CD14-positive monocyte (primary cell): ENCODE data around the gene MAD1L1. TPM values are rescaled to one million over a fixed set of nuclear protein-coding genes. Genes with fewer than 3 reads are reported as not detected.

ENCODE experiments used
- DNase-seq, 3 donors: peaks; one replicate each; pipeline ENCODE4 v3.0.0-alpha.2; 2011 to 2022
- H2AFZ ChIP-seq: 2 replicates; pipeline ENCODE4 v1.6.0; 2012; ENCODE audit warnings: mild to moderate bottlenecking, low read depth, low read length, inconsistent platforms; ENCODE audit not compliant: insufficient read depth, poor library complexity, severe bottlenecking
- H3K27ac ChIP-seq, 2 donors: 1 replicate in 1 of 2; 2 replicates in 1 of 2; pipeline ENCODE4 v1.5.1; 2012 to 2013; ENCODE audit warnings: low read length in 2 of 2, control low read depth in 1 of 2, inconsistent platforms in 1 of 2, low read depth in 1 of 2, mild to moderate bottlenecking in 1 of 2
- H3K27me3 ChIP-seq, 2 donors: one replicate each; pipeline versions ENCODE4 v1.6.0 to v1.6.1; 2011 to 2013; ENCODE audit warnings: low read length in 2 of 2; ENCODE audit not compliant: control insufficient read depth in 2 of 2, insufficient read depth in 2 of 2
- H3K36me3 ChIP-seq, 2 donors: replicated peaks in 1 of 2; 1 replicate in 1 of 2; 2 replicates in 1 of 2; pipeline versions ENCODE4 v1.5.1 to v1.6.1; 2012 to 2013; ENCODE audit warnings: low read length in 2 of 2, control low read depth in 1 of 2, inconsistent platforms in 1 of 2, mild to moderate bottlenecking in 1 of 2; ENCODE audit not compliant: insufficient read depth in 2 of 2, control insufficient read depth in 1 of 2
- H3K4me1 ChIP-seq, 2 donors: 1 replicate in 1 of 2; 2 replicates in 1 of 2; pipeline versions ENCODE4 v1.5.1 to v1.6.1; 2012 to 2013; ENCODE audit warnings: low read length in 2 of 2, control low read depth in 1 of 2, inconsistent platforms in 1 of 2, mild to moderate bottlenecking in 1 of 2, moderate library complexity in 1 of 2; ENCODE audit not compliant: insufficient read depth in 2 of 2, control insufficient read depth in 1 of 2
- H3K4me2 ChIP-seq: replicated peaks from 2 replicates; pipeline ENCODE3; 2012; ENCODE audit warnings: low read length, moderate library complexity, mild to moderate bottlenecking; ENCODE audit not compliant: poor library complexity, severe bottlenecking; ENCODE audit errors: extremely low read depth
- H3K4me3 ChIP-seq, 3 experiments: fragments of 200-600 bp in 1 of 3; sonication (generic) in 1 of 3; replicated peaks in 1 of 3; 1 replicate in 2 of 3; 2 replicates in 1 of 3; pipeline ENCODE4 v1.5.1; 2011 to 2013; ENCODE audit warnings: low read length in 3 of 3, mild to moderate bottlenecking in 3 of 3, control low read depth in 2 of 3, low read depth in 2 of 3, inconsistent platforms in 1 of 3, moderate library complexity in 1 of 3
- H3K79me2 ChIP-seq: 2 replicates; pipeline ENCODE4 v1.6.0; 2012; ENCODE audit warnings: mild to moderate bottlenecking, control low read depth, inconsistent platforms, low read length, moderate library complexity; ENCODE audit not compliant: insufficient read depth
- H3K9ac ChIP-seq: 2 replicates; pipeline ENCODE4 v1.6.0; 2017; ENCODE audit warnings: low read length, mild to moderate bottlenecking; ENCODE audit not compliant: insufficient read depth, poor library complexity, severe bottlenecking
- H3K9me3 ChIP-seq, 2 donors: replicated peaks in 1 of 2; 1 replicate in 1 of 2; 2 replicates in 1 of 2; pipeline versions ENCODE4 v1.5.1 to v1.6.1; 2012 to 2013; ENCODE audit warnings: low read length in 2 of 2, control low read depth in 1 of 2; ENCODE audit not compliant: control insufficient read depth in 1 of 2, insufficient read depth in 1 of 2
- H4K20me1 ChIP-seq: 2 replicates; pipeline ENCODE4 v1.6.0; 2012; ENCODE audit warnings: mild to moderate bottlenecking, low read length, control low read depth, moderate library complexity; ENCODE audit not compliant: insufficient read depth
- H3K27ac Mint-ChIP-seq, 7 donors: one replicate each; pipeline ENCODE4 v1.8.0; 2020; ENCODE audit warnings: mild to moderate bottlenecking in 7 of 7, mixed read lengths in 7 of 7, moderate library complexity in 6 of 7, inconsistent platforms in 2 of 7
- H3K27me3 Mint-ChIP-seq, 3 donors: one replicate each; pipeline ENCODE4 v1.8.0; 2021 to 2022; ENCODE audit warnings: low read depth in 3 of 3, mild to moderate bottlenecking in 3 of 3, mixed read lengths in 3 of 3, moderate library complexity in 3 of 3, inconsistent platforms in 1 of 3
- H3K36me3 Mint-ChIP-seq, 2 donors: one replicate each; pipeline ENCODE4 v1.8.0; 2020; ENCODE audit warnings: mixed read lengths in 2 of 2, inconsistent platforms in 1 of 2, mild to moderate bottlenecking in 1 of 2
- H3K4me1 Mint-ChIP-seq: one replicate; pipeline ENCODE4 v1.8.0; 2020; ENCODE audit warnings: mild to moderate bottlenecking, mixed read lengths
- H3K4me3 Mint-ChIP-seq, 2 donors: one replicate each; pipeline ENCODE4 v1.8.0; 2020; ENCODE audit warnings: mild to moderate bottlenecking in 2 of 2, mixed read lengths in 2 of 2, moderate library complexity in 1 of 2
- H3K9me3 Mint-ChIP-seq, 7 donors: one replicate each; pipeline ENCODE4 v1.8.0; 2020 to 2022; ENCODE audit warnings: mixed read lengths in 7 of 7, mild to moderate bottlenecking in 6 of 7, moderate library complexity in 6 of 7, inconsistent platforms in 2 of 7
- CTCF ChIP-seq: fragments of 200-600 bp; IDR thresholded peaks from one replicate; pipeline ENCODE4 v1.8.0; 2022; ENCODE audit warnings: antibody characterized with exemption, mild to moderate bottlenecking
- WGBS: methylation state at CpG from one replicate; pipeline ENCODE4 v1.1.5; 2013; ENCODE audit warnings: missing lambda C conversion rate; ENCODE audit not compliant: insufficient coverage; 5-methylcytosine and 5-hydroxymethylcytosine counted together
- intact Hi-C, 2 donors: fragments of 100-400 bp; cut with micrococcal nuclease; formaldehyde crosslinking; loops; one replicate each; pipeline versions ENCODE4 v1.15.0 to v1.15.1; 2023
- polyA plus RNA-seq, 3 donors: library from polyadenylated mRNA; depleted of rRNA in 1 of 3; unstranded in 2 of 3; stranded (reverse) in 1 of 3; fragments of 300-500 nt in 2 of 3; fragments of >200 nt in 1 of 3; fragmentation: Illumina TruSeq in 2 of 3; gene quantifications; 1 replicate in 2 of 3; 2 replicates in 1 of 3; pipeline ENCODE4 v1.2.3, GENCODE V29; 2012 to 2021

MAD1L1 gene
- polyA plus RNA-seq, 3 donors, result 22.0 to 39.4 (median 33.2) TPM

- Histone ChIP-seq H3K9me3 (no peaks in the 10 kb centered on the region), H3K27me3 (no peaks in the 10 kb centered on the region), H4K20me1 (peaks cover 80% of the 10 kb centered on the region), H3K4me2 (no peak overlapping the region), H3K36me3 (no peaks in the 10 kb centered on the region), H3K79me2 (no peaks in the 10 kb centered on the region), H3K27ac (no peak overlapping the region), H3K4me1 (no peaks in the 10 kb centered on the region), H3K9ac (no peak overlapping the region), H3K4me3 (no peak overlapping the region), H2AFZ (no peak overlapping the region)
- no peaks in the 10 kb centered on the region for H3K27me3 Mint-ChIP-seq
- no peak overlapping the region for H3K4me3 Mint-ChIP-seq
- TF ChIP-seq CTCF, result no peak
- DNase-seq, result no peak
- H3K36me3 Mint-ChIP-seq, result peaks cover 8 to 9% of the 10 kb centered on the region in 2 donors
- no peaks in the 10 kb centered on the region for H3K4me1 Mint-ChIP-seq
- intact Hi-C loops, result no loop called here
- peak overlapping the region in 1 of 7 donors; percentile 38 for H3K27ac Mint-ChIP-seq
- H3K9me3 Mint-ChIP-seq, result no peaks in the 10 kb centered on the region
- 94% methylated on average over 22 of the region's 25 CpGs for WGBS
These were observed 368.4 kb downstream of the MAD1L1 start for GRCh38 chr7:1864161-1864940.

GRCh38 chr7:1863091-1863900, 369.4 kb downstream of the MAD1L1 start:
- Mint-ChIP-seq H3K9me3 (peaks cover 0 to 6% (median 0%) of the 10 kb centered on the region in 7 donors), H3K27me3 (no peaks in the 10 kb centered on the region), H3K4me3 (no peak overlapping the region), H3K4me1 (no peaks in the 10 kb centered on the region), H3K27ac (no peak overlapping the region), H3K36me3 (peaks cover 8 to 9% of the 10 kb centered on the region in 2 donors)
- intact Hi-C loops, result no loop called here
- Histone ChIP-seq H3K36me3 (no peaks in the 10 kb centered on the region), H3K27ac (no peak overlapping the region), H3K79me2 (no peaks in the 10 kb centered on the region), H3K27me3 (no peaks in the 10 kb centered on the region), H3K9me3 (no peaks in the 10 kb centered on the region), H3K4me1 (no peaks in the 10 kb centered on the region), H4K20me1 (peaks cover 84% of the 10 kb centered on the region), H2AFZ (no peak overlapping the region), H3K4me3 (no peak overlapping the region), H3K4me2 (no peak overlapping the region), H3K9ac (no peak overlapping the region)
- no peak for TF ChIP-seq CTCF
- WGBS, result 96% methylated on average over 30 of the region's 40 CpGs
- DNase-seq, result no peak
